Measurements from ENCODE around the gene SPTBN2.

DNA sequence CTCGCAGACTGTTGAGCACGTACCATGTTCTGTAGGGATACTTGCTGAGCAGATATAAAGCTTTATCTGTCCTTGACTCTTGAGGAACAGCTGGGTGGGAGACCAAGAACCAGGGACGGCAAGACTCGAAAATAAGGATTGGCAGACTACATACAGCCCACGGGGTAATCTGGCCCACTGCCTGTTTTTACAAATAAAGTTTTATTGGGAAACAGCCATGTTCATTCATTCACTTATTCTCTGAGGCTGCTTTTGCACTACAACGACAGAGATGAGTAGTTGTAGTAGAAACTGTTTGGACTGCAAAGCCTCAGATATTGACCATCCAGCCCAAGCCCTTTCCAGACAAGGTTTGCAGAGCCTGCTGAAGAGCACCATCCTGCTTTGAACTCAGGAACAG lies 31.0 kb downstream of the SPTBN2 start:
- TF ChIP-seq POLR2A (IDR thresholded peaks at IDR 0.05; ENCODE audit: low read depth, low read length) (no peak), POLR2AphosphoS5 (IDR thresholded peaks at IDR 0.05; ENCODE audit: insufficient read depth, low read depth, low read length) (no peak), GATA2 (IDR thresholded peaks at IDR 0.05; ENCODE audit: insufficient read depth, insufficient read length, low read depth, low read length) (no peak), FOS (IDR thresholded peaks at IDR 0.05; ENCODE audit: borderline replicate concordance, insufficient read depth, low read length) (no peak), MYC (IDR thresholded peaks at IDR 0.05; ENCODE audit: low read depth, low read length) (no peak)
- TF ChIP-seq, protein P1, sequence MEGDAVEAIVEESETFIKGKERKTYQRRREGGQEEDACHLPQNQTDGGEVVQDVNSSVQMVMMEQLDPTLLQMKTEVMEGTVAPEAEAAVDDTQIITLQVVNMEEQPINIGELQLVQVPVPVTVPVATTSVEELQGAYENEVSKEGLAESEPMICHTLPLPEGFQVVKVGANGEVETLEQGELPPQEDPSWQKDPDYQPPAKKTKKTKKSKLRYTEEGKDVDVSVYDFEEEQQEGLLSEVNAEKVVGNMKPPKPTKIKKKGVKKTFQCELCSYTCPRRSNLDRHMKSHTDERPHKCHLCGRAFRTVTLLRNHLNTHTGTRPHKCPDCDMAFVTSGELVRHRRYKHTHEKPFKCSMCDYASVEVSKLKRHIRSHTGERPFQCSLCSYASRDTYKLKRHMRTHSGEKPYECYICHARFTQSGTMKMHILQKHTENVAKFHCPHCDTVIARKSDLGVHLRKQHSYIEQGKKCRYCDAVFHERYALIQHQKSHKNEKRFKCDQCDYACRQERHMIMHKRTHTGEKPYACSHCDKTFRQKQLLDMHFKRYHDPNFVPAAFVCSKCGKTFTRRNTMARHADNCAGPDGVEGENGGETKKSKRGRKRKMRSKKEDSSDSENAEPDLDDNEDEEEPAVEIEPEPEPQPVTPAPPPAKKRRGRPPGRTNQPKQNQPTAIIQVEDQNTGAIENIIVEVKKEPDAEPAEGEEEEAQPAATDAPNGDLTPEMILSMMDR (IDR thresholded peaks at IDR 0.05; ENCODE audit: extremely low read depth in 1 of 2, insufficient read depth in 1 of 2, low read depth in 1 of 2, low read length in 2 of 2) = no peak
- TF ChIP-seq, protein P2, sequence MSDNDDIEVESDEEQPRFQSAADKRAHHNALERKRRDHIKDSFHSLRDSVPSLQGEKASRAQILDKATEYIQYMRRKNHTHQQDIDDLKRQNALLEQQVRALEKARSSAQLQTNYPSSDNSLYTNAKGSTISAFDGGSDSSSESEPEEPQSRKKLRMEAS (IDR thresholded peaks at IDR 0.05; ENCODE audit: insufficient read depth, insufficient read length) = no peak

All from endothelial cell of umbilical vein (primary cell).